HepG2 (cell line): ENCODE results near the gene CDK2. TPM values are rescaled to one million over a fixed set of nuclear protein-coding genes. Genes with fewer than 3 reads are reported as not detected.

Experiments used
- ATAC-seq: fragments of 200-7000 bp; cut with Tn5 transposase; 3 replicates; pipeline ENCODE4 v1.9.1; 2020; ENCODE audit warnings: mild to moderate bottlenecking, moderate library complexity
- BruUV-seq: library from RNA; stranded (reverse); fragments of 400-500 nt; replicated peaks from 2 replicates; lab custom pipeline; 2021; lab: Mats Ljungman, UMichigan
- CTCF ChIA-PET: fragments of 300-600 bp; formaldehyde crosslinking; extraction: SDS; loops from one replicate; lab custom pipeline; 2021; ENCODE audit warnings: low total read pairs, inconsistent platforms, low intra/inter-chr PET ratio; lab: Yijun Ruan, JAX
- POLR2A ChIA-PET: fragments of 350-600 bp; sonication (Branson Sonifier 250); formaldehyde crosslinking; loops from one replicate; lab custom pipeline; 2020; ENCODE audit warnings: antibody characterized with exemption, inconsistent platforms; lab: Yijun Ruan, JAX
- DNase-seq: peaks from one replicate; pipeline ENCODE4 v3.0.0-alpha.2; 2015; ENCODE audit warnings: low spot score
- FAIRE-seq: peaks from 3 replicates; lab custom pipeline; 2011; peaks lifted over from hg19 to GRCh38; lab: Jason Lieb, UNC
- H2AFZ ChIP-seq: one replicate; pipeline ENCODE4 v1.6.1; 2011; ENCODE audit warnings: low read length, inconsistent platforms
- H3K27ac ChIP-seq: fragments of 300-600 bp; 3 replicates; pipeline ENCODE4 v1.8.0; 2011; ENCODE audit warnings: mixed run types, mild to moderate bottlenecking, mixed read lengths, low read length, inconsistent platforms; ENCODE audit not compliant: insufficient read depth; ENCODE audit errors: extremely low read length
- H3K27me3 ChIP-seq, 2 experiments: fragments of 200-600 bp in 1 of 2; 2 replicates in 1 of 2; 3 replicates in 1 of 2; pipeline versions ENCODE4 v1.6.0 to v1.8.0; 2011; ENCODE audit warnings: low read length in 2 of 2, mild to moderate bottlenecking in 2 of 2, moderate library complexity in 2 of 2, inconsistent platforms in 1 of 2; ENCODE audit not compliant: insufficient read depth in 2 of 2, control insufficient read depth in 1 of 2
- H3K36me3 ChIP-seq, 2 experiments: fragments of 200-600 bp in 1 of 2; replicated peaks in 1 of 2; 2 replicates in 1 of 2; 3 replicates in 1 of 2; pipeline versions ENCODE4 v1.5.1 to v1.8.0; 2011; ENCODE audit warnings: low read length in 2 of 2, inconsistent platforms in 1 of 2; ENCODE audit not compliant: insufficient read depth in 2 of 2, control insufficient read depth in 1 of 2
- H3K4me1 ChIP-seq: 2 replicates; pipeline ENCODE4 v1.5.1; 2012; ENCODE audit warnings: low read length, inconsistent platforms; ENCODE audit not compliant: insufficient read depth
- H3K4me2 ChIP-seq: 2 replicates; pipeline ENCODE4 v1.6.0; 2011; ENCODE audit warnings: low read depth, low read length, inconsistent platforms
- H3K4me3 ChIP-seq, 3 experiments: fragments of 200-600 bp in 1 of 3; sonication (generic), shearing (Covaris generic) in 1 of 3; replicated peaks in 1 of 3; 2 replicates each; pipeline ENCODE4 v1.5.1; 2011 to 2016; ENCODE audit warnings: low read length in 3 of 3, inconsistent platforms in 2 of 3, low read depth in 2 of 3, mild to moderate bottlenecking in 2 of 3, control low read depth in 1 of 3, mixed read lengths in 1 of 3; ENCODE audit not compliant: insufficient read depth in 1 of 3
- H3K79me2 ChIP-seq: one replicate; pipeline ENCODE4 v1.6.1; 2011; ENCODE audit warnings: low read length, inconsistent platforms; ENCODE audit not compliant: insufficient read depth
- H3K9ac ChIP-seq: 2 replicates; pipeline ENCODE4 v1.6.0; 2011; ENCODE audit warnings: mild to moderate bottlenecking, low read depth, low read length, inconsistent platforms; ENCODE audit not compliant: insufficient read depth
- H3K9me3 ChIP-seq: 2 replicates; pipeline ENCODE4 v1.5.1; 2012; ENCODE audit warnings: mild to moderate bottlenecking, low read length
- H4K20me1 ChIP-seq: 2 replicates; pipeline ENCODE4 v1.6.0; 2011; ENCODE audit warnings: inconsistent platforms, mild to moderate bottlenecking, low read length, moderate library complexity; ENCODE audit not compliant: insufficient read depth
- DZIP1 ChIP-seq: sonication (generic); formaldehyde crosslinking; IDR thresholded peaks from 2 replicates; pipeline ENCODE4 v1.5.0; 2020; ENCODE audit warnings: mild to moderate bottlenecking, missing genetic modification reagents
- ZBTB37 ChIP-seq: sonication (generic); formaldehyde crosslinking; IDR thresholded peaks from 2 replicates; pipeline ENCODE4 v1.4.0; 2020; ENCODE audit warnings: mild to moderate bottlenecking, missing genetic modification reagents
- WGBS: methylation state at CpG from one replicate; pipeline ENCODE4 v1.1.6; 2017; ENCODE audit warnings: low lambda C conversion rate; 5-methylcytosine and 5-hydroxymethylcytosine counted together
- in situ Hi-C: cut with HindIII; loops from 2 replicates; pipeline ENCODE4 v1.10.0; 2017; ENCODE audit warnings: low pct_unique_long_range_greater_than_20kb; ENCODE audit not compliant: extremely low pct_ligation_motif_present
- intact Hi-C: fragments of 100-400 bp; cut with micrococcal nuclease; formaldehyde crosslinking; loops from one replicate; pipeline ENCODE4 v1.10.0; 2022; ENCODE audit not compliant: unreplicated experiment
- polyA plus RNA-seq, 8 experiments: library from polyadenylated mRNA; depleted of rRNA in 3 of 8; stranded (reverse) in 7 of 8; unstranded in 1 of 8; fragments of >200 nt; fragmentation: Illumina TruSeq in 4 of 8; extraction: Trizol in 4 of 8; gene quantifications; 2 replicates each; pipeline versions ENCODE4 v1.2.1 to v1.2.3, GENCODE V29; 2011 to 2016; ENCODE audit warnings: low read depth in 4 of 8, missing spikeins in 1 of 8, mixed read lengths in 1 of 8; ENCODE audit not compliant: insufficient read depth in 1 of 8
- total RNA-seq, 5 experiments: library from RNA; depleted of rRNA; stranded (reverse); fragments of >200 nt; fragmentation: Illumina TruSeq; extraction: Trizol; gene quantifications; 2 replicates each; pipeline ENCODE4 v1.2.3, GENCODE V29; 2016; ENCODE audit warnings: low read depth in 1 of 5
- TF ChIP-seq, protein P1 (sequence below): sonication (generic); formaldehyde crosslinking; IDR thresholded peaks from 2 replicates; pipeline ENCODE4 v1.4.0; 2020; ENCODE audit warnings: missing genetic modification reagents
- TF ChIP-seq, protein P2 (sequence below), 2 experiments: IDR thresholded peaks; 2 replicates each; pipeline ENCODE4 v1.6.1; 2011 to 2012; ENCODE audit warnings: low read length in 2 of 2, borderline replicate concordance in 1 of 2, low read depth in 1 of 2, mild to moderate bottlenecking in 1 of 2, moderate library complexity in 1 of 2

The CDK2 gene
- total and polyA plus RNA-seq, 2 of the 13 experiments (the other 11 are each of a cell fraction or from before 2014, with no cell fraction given) = 47.5 to 52.6 TPM

- intact Hi-C loops = no loop called here
- Histone ChIP-seq H3K27ac (no peak overlapping the region), H3K36me3 (peaks cover 0 to 13% of the 10 kb centered on the region in 2 experiments; a peak in 4 of 5 replicates), H3K4me3 (no peak overlapping the region), H3K4me1 (peaks cover 25% of the 10 kb centered on the region), H3K27me3 (no peaks in the 10 kb centered on the region), H3K79me2 (peaks cover 15% of the 10 kb centered on the region), H2AFZ (no peak overlapping the region), H4K20me1 (no peaks in the 10 kb centered on the region), H3K9ac (no peak overlapping the region), H3K9me3 (no peaks in the 10 kb centered on the region), H3K4me2 (no peak overlapping the region)
- FAIRE-seq = no peak
- POLR2A ChIA-PET = no interaction called here
- in situ Hi-C loops = no loop called here
- no TSS peak for BruUV-seq
- 40% methylated on average over 5 of the region's 5 CpGs for WGBS
- TF ChIP-seq ZBTB37 (CRISPR knock-in tag) (no peak), DZIP1 (CRISPR knock-in tag) (no peak)
- TF ChIP-seq, protein P1, sequence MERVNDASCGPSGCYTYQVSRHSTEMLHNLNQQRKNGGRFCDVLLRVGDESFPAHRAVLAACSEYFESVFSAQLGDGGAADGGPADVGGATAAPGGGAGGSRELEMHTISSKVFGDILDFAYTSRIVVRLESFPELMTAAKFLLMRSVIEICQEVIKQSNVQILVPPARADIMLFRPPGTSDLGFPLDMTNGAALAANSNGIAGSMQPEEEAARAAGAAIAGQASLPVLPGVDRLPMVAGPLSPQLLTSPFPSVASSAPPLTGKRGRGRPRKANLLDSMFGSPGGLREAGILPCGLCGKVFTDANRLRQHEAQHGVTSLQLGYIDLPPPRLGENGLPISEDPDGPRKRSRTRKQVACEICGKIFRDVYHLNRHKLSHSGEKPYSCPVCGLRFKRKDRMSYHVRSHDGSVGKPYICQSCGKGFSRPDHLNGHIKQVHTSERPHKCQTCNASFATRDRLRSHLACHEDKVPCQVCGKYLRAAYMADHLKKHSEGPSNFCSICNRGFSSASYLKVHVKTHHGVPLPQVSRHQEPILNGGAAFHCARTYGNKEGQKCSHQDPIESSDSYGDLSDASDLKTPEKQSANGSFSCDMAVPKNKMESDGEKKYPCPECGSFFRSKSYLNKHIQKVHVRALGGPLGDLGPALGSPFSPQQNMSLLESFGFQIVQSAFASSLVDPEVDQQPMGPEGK = no peak
- TF ChIP-seq, protein P2, sequence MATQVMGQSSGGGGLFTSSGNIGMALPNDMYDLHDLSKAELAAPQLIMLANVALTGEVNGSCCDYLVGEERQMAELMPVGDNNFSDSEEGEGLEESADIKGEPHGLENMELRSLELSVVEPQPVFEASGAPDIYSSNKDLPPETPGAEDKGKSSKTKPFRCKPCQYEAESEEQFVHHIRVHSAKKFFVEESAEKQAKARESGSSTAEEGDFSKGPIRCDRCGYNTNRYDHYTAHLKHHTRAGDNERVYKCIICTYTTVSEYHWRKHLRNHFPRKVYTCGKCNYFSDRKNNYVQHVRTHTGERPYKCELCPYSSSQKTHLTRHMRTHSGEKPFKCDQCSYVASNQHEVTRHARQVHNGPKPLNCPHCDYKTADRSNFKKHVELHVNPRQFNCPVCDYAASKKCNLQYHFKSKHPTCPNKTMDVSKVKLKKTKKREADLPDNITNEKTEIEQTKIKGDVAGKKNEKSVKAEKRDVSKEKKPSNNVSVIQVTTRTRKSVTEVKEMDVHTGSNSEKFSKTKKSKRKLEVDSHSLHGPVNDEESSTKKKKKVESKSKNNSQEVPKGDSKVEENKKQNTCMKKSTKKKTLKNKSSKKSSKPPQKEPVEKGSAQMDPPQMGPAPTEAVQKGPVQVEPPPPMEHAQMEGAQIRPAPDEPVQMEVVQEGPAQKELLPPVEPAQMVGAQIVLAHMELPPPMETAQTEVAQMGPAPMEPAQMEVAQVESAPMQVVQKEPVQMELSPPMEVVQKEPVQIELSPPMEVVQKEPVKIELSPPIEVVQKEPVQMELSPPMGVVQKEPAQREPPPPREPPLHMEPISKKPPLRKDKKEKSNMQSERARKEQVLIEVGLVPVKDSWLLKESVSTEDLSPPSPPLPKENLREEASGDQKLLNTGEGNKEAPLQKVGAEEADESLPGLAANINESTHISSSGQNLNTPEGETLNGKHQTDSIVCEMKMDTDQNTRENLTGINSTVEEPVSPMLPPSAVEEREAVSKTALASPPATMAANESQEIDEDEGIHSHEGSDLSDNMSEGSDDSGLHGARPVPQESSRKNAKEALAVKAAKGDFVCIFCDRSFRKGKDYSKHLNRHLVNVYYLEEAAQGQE (IDR thresholded peaks at IDR 0.05; ENCODE audit: borderline replicate concordance in 1 of 2, low read depth in 1 of 2, low read length in 2 of 2) = no peak
- DNase-seq = no peak
- ATAC-seq = no peak
- CTCF ChIA-PET = no interaction called here
Measured at GRCh38 chr12:55965240-55965639, 1.4 kb upstream of the CDK2 start.
